HepG2 (cell line): Measurements from ENCODE around the gene THAP10.

Experiments
- HIVEP1 ChIP-seq: sonication (generic); formaldehyde crosslinking; IDR thresholded peaks from 2 replicates; pipeline ENCODE4 v1.4.0; 2020; ENCODE audit warnings: mild to moderate bottlenecking, missing genetic modification reagents
- MTA1 ChIP-seq: sonication (generic); formaldehyde crosslinking; IDR thresholded peaks from 2 replicates; pipeline ENCODE4 v1.4.0; 2020; ENCODE audit warnings: missing genetic modification reagents, mild to moderate bottlenecking, borderline replicate concordance
- ONECUT2 ChIP-seq: sonication (generic); formaldehyde crosslinking; IDR thresholded peaks from 2 replicates; pipeline ENCODE4 v1.4.0; 2020; ENCODE audit warnings: missing genetic modification reagents
- PLRG1 ChIP-seq: fragments of 450-650 bp; conservative IDR thresholded peaks from 2 replicates; pipeline ENCODE4 v1.6.1; 2016
- TFDP1 ChIP-seq: IDR thresholded peaks from 2 replicates; pipeline ENCODE4 v1.6.1; 2016; ENCODE audit warnings: missing compliant biosample characterization, missing genetic modification reagents, borderline replicate concordance
- THRA ChIP-seq: sonication (generic); formaldehyde crosslinking; IDR thresholded peaks from 2 replicates; pipeline ENCODE4 v1.4.0; 2020; ENCODE audit warnings: missing genetic modification reagents, borderline replicate concordance
- ZFP1 ChIP-seq: IDR thresholded peaks from 2 replicates; pipeline ENCODE4 v1.6.1; 2016
- ZFP36 ChIP-seq: fragments of 150-350 bp; IDR thresholded peaks from 2 replicates; pipeline ENCODE4 v1.6.1; 2018; ENCODE audit warnings: borderline replicate concordance, low read length, low read depth; ENCODE audit not compliant: partially characterized antibody
- ZKSCAN5 ChIP-seq: sonication (generic); formaldehyde crosslinking; IDR thresholded peaks from 2 replicates; pipeline ENCODE4 v1.5.1; 2020; ENCODE audit warnings: mild to moderate bottlenecking, missing genetic modification reagents
- ZNF143 ChIP-seq: sonication (generic); formaldehyde crosslinking; IDR thresholded peaks from 2 replicates; pipeline ENCODE4 v1.4.0; 2020; ENCODE audit warnings: missing genetic modification reagents
- ZNF337 ChIP-seq: sonication (generic); formaldehyde crosslinking; IDR thresholded peaks from 2 replicates; pipeline ENCODE4 v1.5.1; 2020; ENCODE audit warnings: missing genetic modification reagents, low read depth, mild to moderate bottlenecking, borderline replicate concordance
- ZNF773 ChIP-seq: sonication (generic); formaldehyde crosslinking; IDR thresholded peaks from 2 replicates; pipeline ENCODE4 v1.4.0; 2020; ENCODE audit warnings: missing genetic modification reagents, borderline replicate concordance
- ZSCAN25 ChIP-seq: sonication (generic); formaldehyde crosslinking; IDR thresholded peaks from 2 replicates; pipeline ENCODE4 v1.8.0; 2022; ENCODE audit warnings: mild to moderate bottlenecking, missing genetic modification reagents
- TF ChIP-seq, protein P1 (sequence below), 2 experiments: sonication (generic) in 1 of 2; formaldehyde crosslinking in 1 of 2; IDR thresholded peaks; 2 replicates each; pipeline versions ENCODE4 v1.4.0 to v1.6.1; 2018 to 2020; ENCODE audit warnings: missing genetic modification reagents in 2 of 2, borderline replicate concordance in 1 of 2, low read depth in 1 of 2, mild to moderate bottlenecking in 1 of 2, missing biosample characterization in 1 of 2

- no peak for TF ChIP-seq PLRG1
- TF ChIP-seq ZFP1 (CRISPR knock-in tag): no peak
- no peak for TF ChIP-seq ZSCAN25
- no peak for TF ChIP-seq THRA (CRISPR knock-in tag)
- TF ChIP-seq, protein P1, sequence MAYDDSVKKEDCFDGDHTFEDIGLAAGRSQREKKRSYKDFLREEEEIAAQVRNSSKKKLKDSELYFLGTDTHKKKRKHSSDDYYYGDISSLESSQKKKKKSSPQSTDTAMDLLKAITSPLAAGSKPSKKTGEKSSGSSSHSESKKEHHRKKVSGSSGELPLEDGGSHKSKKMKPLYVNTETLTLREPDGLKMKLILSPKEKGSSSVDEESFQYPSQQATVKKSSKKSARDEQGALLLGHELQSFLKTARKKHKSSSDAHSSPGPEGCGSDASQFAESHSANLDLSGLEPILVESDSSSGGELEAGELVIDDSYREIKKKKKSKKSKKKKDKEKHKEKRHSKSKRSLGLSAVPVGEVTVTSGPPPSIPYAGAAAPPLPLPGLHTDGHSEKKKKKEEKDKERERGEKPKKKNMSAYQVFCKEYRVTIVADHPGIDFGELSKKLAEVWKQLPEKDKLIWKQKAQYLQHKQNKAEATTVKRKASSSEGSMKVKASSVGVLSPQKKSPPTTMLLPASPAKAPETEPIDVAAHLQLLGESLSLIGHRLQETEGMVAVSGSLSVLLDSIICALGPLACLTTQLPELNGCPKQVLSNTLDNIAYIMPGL (CRISPR knock-in tag; IDR thresholded peaks at IDR 0.05; ENCODE audit: borderline replicate concordance in 1 of 2, low read depth in 1 of 2): no peak
- TF ChIP-seq MTA1 (CRISPR knock-in tag): no peak
- TF ChIP-seq ZKSCAN5 (CRISPR knock-in tag): no peak
- TF ChIP-seq ZNF773 (CRISPR knock-in tag): no peak
- no peak for TF ChIP-seq HIVEP1 (CRISPR knock-in tag)
- no peak for TF ChIP-seq ZNF143 (CRISPR knock-in tag)
- TF ChIP-seq ZNF337 (CRISPR knock-in tag): no peak
- no peak for TF ChIP-seq ONECUT2
- no peak for TF ChIP-seq TFDP1
- TF ChIP-seq ZFP36: no peak
Observed at GRCh38 chr15:70857562-70858285, 34.5 kb downstream of the THAP10 start.
